Subcutaneous abdominal adipose tissue (tissue), 5 donors: ENCODE results near the gene RPL10.

Experiments used
- H3K27ac ChIP-seq: one replicate; pipeline ENCODE4 v1.7.0; 2013; ENCODE audit warnings: low read depth, mild to moderate bottlenecking, inconsistent platforms, low read length, moderate library complexity
- H3K27me3 ChIP-seq, 5 donors: one replicate each; pipeline ENCODE4 v1.7.0; 2013; ENCODE audit warnings: low read length in 5 of 5, inconsistent platforms in 1 of 5; ENCODE audit not compliant: control insufficient read depth in 5 of 5, insufficient read depth in 4 of 5
- H3K36me3 ChIP-seq, 5 donors: one replicate each; pipeline ENCODE4 v1.7.0; 2013; ENCODE audit warnings: low read length in 5 of 5; ENCODE audit not compliant: control insufficient read depth in 5 of 5, insufficient read depth in 5 of 5
- H3K4me1 ChIP-seq, 5 donors: one replicate each; pipeline ENCODE4 v1.7.0; 2013; ENCODE audit warnings: low read length in 5 of 5, mild to moderate bottlenecking in 3 of 5, moderate library complexity in 1 of 5; ENCODE audit not compliant: control insufficient read depth in 5 of 5, insufficient read depth in 5 of 5
- H3K4me3 ChIP-seq, 5 donors: one replicate each; pipeline ENCODE4 v1.7.0; 2013; ENCODE audit warnings: low read length in 5 of 5, low read depth in 1 of 5
- H3K9ac ChIP-seq, 5 donors: one replicate each; pipeline ENCODE4 v1.7.0; 2013; ENCODE audit warnings: low read length in 5 of 5, mild to moderate bottlenecking in 4 of 5, moderate library complexity in 3 of 5
- H3K9me3 ChIP-seq, 5 donors: one replicate each; pipeline ENCODE4 v1.7.0; 2013; ENCODE audit warnings: low read length in 5 of 5; ENCODE audit not compliant: control insufficient read depth in 5 of 5
- donor health status: healthy.
- donor health status: healthy.
- donor health status: healthy.
- donor health status: healthy.
- donor health status: healthy.

RPL10 gene

DNA sequence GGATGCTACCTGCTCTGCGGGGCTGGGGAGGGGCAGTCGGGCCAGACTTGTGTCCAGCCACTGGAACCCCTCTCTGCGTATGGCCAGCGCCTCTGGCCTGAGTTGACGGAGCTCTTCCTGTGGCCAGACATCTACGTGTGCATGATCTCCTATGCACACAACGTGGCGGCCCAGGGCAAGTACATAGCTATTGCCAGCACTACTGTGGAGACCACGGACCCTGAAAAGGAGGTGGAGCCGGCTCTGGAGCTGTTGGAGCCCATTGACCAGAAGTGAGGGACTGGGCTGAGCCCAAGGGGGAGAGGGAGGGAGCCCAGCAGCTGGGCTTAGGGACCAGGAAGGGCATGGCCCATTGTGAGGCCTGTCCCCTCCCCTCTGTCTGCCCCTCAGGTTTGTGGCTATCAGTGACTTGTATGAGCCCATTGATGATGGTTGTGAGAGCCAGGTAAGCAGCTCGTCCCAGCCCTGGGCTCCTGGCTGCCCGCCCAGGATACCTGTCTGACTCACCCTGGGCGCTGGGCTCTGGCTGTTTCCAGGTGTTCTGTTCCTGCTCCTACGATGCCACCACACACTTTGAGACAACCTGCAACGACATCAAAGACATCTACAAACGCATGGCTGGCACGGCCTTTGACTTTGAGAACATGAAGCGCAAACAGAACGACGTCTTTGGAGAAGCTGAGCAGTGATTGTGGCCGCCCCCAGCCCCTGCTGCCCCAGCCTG lies 44.0 kb downstream of the RPL10 start:
- Histone ChIP-seq H3K4me3 (no peak overlapping the region), H3K9ac (no peak overlapping the region), H3K27ac (no peak overlapping the region), H3K36me3 (peaks cover 0 to 48% (median 23%) of the 10 kb centered on the region in 5 donors), H3K9me3 (no peaks in the 10 kb centered on the region), H3K27me3 (peaks cover 0 to 10% (median 5%) of the 10 kb centered on the region in 5 donors), H3K4me1 (peaks cover 1 to 43% (median 32%) of the 10 kb centered on the region in 5 donors)

DNA sequence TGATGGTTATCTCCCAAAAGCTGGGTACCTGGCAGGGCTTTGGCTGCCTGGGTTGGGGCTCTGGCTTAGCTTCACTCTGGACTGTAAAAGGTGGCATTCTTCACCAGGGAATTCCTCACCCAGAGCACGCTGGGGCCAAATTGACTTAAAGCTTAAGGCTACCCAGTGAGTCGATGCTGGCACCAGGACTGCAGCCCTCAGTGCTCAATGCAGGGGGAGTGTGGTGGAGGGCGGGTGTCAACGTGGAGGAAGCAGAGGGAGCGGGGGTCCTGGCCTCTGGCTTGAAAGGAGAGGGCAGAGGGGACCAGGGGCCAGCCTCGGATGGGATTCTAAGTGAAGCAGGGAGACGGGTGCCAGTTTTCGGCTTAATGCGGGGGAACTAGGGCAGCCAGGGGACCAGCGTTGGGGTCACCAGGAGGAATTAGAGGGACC lies 45.3 kb downstream of the RPL10 start:
- Histone ChIP-seq H3K9ac (peak overlapping the region in 3 of 5 donors; percentile 4 to 53 (median 43)), H3K4me3 (peak overlapping the region; percentile 2 to 56 (median 44)), H3K27ac (no peak overlapping the region), H3K27me3 (peaks cover 0 to 10% (median 4%) of the 10 kb centered on the region in 5 donors), H3K9me3 (no peaks in the 10 kb centered on the region), H3K36me3 (peaks cover 0 to 60% (median 30%) of the 10 kb centered on the region in 5 donors), H3K4me1 (peaks cover 0 to 33% (median 22%) of the 10 kb centered on the region in 5 donors)

- peak within 1 kb of the TSS; percentile 43 to 72 (median 61) for H3K4me3 ChIP-seq
- H3K4me1 ChIP-seq: peaks cover 0 to 26% (median 18%) of the 10 kb centered on the region in 5 donors
- peak within 1 kb of the TSS; percentile 57 for H3K27ac ChIP-seq
- peaks cover 0 to 10% (median 4%) of the 10 kb centered on the region in 5 donors for H3K27me3 ChIP-seq
- H3K36me3 ChIP-seq: peaks cover 0 to 62% (median 33%) of the 10 kb centered on the region in 5 donors
- peak within 1 kb of the TSS in 4 of 5 donors; percentile 48 to 78 (median 70) for H3K9ac ChIP-seq
- no peaks in the 10 kb centered on the region for H3K9me3 ChIP-seq
These were observed 46.0 kb downstream of the RPL10 start, which contains the start of gene FAM50A for GRCh38 chrX:154443992-154444754. Gene FAM50A (plus strand): TSS chrX:154444141. CDS start chrX:154444236, 95 bp downstream.

DNA sequence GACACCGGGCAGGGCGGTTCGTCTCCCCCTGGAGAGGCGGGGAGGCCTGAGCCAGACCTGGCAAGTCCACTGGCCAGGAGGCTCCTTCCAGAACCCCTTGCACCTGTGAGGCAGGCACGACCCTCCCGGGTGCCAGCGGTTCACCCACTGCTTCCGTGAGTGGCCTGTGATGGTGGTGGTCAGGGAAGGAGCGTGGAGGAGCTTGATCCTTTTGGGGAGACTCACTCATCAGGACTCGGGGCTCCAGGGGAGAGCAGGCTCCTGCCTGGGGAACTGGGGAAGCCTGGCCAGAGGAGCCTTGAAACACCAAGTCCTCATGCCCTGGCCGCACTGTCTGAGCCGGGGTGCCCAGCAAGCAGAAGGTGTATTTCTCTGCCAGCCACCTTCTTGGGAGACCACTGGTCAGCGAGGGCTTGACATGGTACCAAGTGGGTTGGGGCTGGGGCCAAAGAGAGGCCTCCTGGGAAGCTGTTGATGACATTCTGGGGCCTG lies 46.6 kb downstream of the RPL10 start:
- peaks cover 0 to 26% (median 18%) of the 10 kb centered on the region in 5 donors for H3K4me1 ChIP-seq
- no peaks in the 10 kb centered on the region for H3K9me3 ChIP-seq
- peak overlapping the region; percentile 36 to 72 (median 61) for H3K4me3 ChIP-seq
- peak overlapping the region; percentile 57 for H3K27ac ChIP-seq
- H3K9ac ChIP-seq: peak overlapping the region in 4 of 5 donors; percentile 48 to 78 (median 70)
- H3K36me3 ChIP-seq: peaks cover 0 to 64% (median 39%) of the 10 kb centered on the region in 5 donors
- peaks cover 0 to 13% (median 4%) of the 10 kb centered on the region in 5 donors for H3K27me3 ChIP-seq

DNA sequence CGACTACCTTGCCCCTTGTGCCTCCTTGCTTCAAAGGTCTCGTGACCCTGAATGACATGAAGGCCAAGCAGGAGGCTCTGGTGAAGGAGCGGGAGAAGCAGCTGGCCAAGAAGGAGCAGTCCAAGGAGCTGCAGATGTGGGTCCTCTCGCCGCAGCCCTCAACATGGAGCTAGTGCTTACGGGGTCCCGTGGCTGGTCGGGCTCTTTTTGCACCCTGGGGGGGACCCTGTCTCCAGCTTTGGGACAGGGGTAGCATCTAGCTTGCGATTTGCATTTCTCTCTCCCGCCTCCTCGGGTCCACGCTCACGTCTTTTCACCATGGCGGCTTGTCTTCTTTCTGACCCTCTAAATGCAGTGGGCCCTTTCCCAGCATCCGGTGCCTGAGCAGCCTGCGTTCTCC lies 47.6 kb downstream of the RPL10 start:
- Histone ChIP-seq H3K4me3 (no peak overlapping the region), H3K36me3 (peaks cover 0 to 66% (median 40%) of the 10 kb centered on the region in 5 donors), H3K27ac (no peak overlapping the region)

DNA sequence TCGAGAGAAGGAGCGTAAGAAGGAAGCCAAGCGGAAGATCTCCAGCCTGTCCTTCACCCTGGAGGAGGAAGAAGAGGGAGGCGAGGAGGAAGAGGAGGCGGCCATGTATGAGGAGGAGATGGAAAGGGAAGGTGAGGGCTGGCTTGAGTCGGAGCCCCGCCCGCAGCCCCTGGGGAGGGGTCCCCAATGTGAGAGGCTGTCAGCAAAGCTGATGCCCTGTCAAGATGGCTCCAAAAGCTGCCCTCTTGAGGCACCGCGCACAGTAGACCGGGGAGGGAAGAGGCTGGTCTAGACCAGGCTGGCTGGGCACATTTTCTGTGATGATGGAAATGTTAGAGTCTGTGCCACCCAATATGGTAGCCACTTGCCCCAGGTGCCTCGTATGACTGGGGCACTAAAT lies 48.3 kb downstream of the RPL10 start:
- Histone ChIP-seq H3K4me1 (peaks cover 0 to 26% (median 18%) of the 10 kb centered on the region in 5 donors), H3K27me3 (peaks cover 3 to 13% (median 7%) of the 10 kb centered on the region in 5 donors), H3K4me3 (no peak overlapping the region)

More for the DNA sequence above, 47.6 kb downstream of the RPL10 start:
- Histone ChIP-seq H3K9ac (no peak overlapping the region), H3K4me1 (peaks cover 0 to 26% (median 18%) of the 10 kb centered on the region in 5 donors), H3K9me3 (no peaks in the 10 kb centered on the region), H3K27me3 (peaks cover 0 to 13% (median 7%) of the 10 kb centered on the region in 5 donors)

DNA sequence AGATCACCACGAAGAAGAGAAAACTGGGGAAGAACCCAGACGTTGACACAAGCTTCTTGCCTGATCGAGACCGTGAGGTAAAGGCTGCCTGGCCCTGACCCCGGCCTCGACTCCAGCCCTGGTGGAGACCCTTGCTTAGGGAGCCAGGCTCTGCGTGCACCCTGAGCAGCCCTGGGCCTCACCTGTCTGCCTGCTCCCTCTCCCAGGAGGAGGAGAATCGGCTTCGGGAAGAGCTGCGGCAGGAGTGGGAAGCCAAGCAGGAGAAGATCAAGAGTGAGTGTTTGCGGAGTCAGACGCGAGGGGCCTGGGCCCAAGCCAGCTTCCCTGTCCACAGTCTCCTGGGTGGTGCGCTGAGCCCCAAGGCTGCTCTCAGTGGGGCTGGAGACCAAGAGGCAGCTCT lies 50.3 kb downstream of the RPL10 start:
- no peak overlapping the region for H3K27ac ChIP-seq
- H3K9ac ChIP-seq: no peak overlapping the region
- peaks cover 0 to 58% (median 35%) of the 10 kb centered on the region in 5 donors for H3K36me3 ChIP-seq
- H3K4me3 ChIP-seq: no peak overlapping the region
- peaks cover 0 to 23% (median 16%) of the 10 kb centered on the region in 5 donors for H3K4me1 ChIP-seq
- no peaks in the 10 kb centered on the region for H3K9me3 ChIP-seq
- peaks cover 3 to 13% (median 7%) of the 10 kb centered on the region in 5 donors for H3K27me3 ChIP-seq

More for the DNA sequence above, 48.3 kb downstream of the RPL10 start:
- Histone ChIP-seq H3K9ac (no peak overlapping the region), H3K27ac (no peak overlapping the region), H3K36me3 (peaks cover 0 to 66% (median 40%) of the 10 kb centered on the region in 5 donors), H3K9me3 (no peaks in the 10 kb centered on the region)

- H3K36me3 ChIP-seq: peaks cover 0 to 58% (median 35%) of the 10 kb centered on the region in 5 donors
These were observed 51.4 kb downstream of the RPL10 start for GRCh38 chrX:154449618-154450017.

DNA sequence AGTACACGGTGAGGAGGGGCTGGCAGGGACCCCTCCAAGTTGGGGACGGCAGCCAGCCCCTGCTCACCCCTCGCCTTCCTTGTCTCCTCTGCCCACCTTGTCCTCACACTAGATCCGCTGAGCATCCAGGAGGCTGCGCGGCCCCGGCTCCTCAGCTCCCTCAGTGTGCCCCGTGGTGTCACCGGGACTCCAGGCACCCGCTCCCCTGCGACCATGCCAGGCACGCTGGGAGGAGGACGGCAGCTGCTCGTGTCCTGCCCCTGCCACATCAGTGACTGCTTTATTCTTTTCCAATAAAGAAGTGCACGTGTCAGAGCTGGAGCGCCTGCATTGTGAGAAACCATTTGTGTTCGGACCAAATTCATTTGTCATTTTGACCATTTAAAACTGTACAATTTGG lies 52.1 kb downstream of the RPL10 start:
- H3K27me3 ChIP-seq: peaks cover 3 to 11% (median 8%) of the 10 kb centered on the region in 5 donors
- H3K27ac ChIP-seq: no peak overlapping the region
- no peak overlapping the region for H3K4me3 ChIP-seq
- H3K4me1 ChIP-seq: peaks cover 0 to 11% (median 3%) of the 10 kb centered on the region in 5 donors
- H3K9ac ChIP-seq: no peak overlapping the region
- H3K9me3 ChIP-seq: no peaks in the 10 kb centered on the region
- peaks cover 0 to 58% (median 35%) of the 10 kb centered on the region in 5 donors for H3K36me3 ChIP-seq

More at GRCh38 chrX:154449618-154450017, 51.4 kb downstream of the RPL10 start:
- Histone ChIP-seq H3K9me3 (no peaks in the 10 kb centered on the region), H3K4me1 (peaks cover 0 to 18% (median 10%) of the 10 kb centered on the region in 5 donors), H3K27me3 (peaks cover 3 to 12% (median 10%) of the 10 kb centered on the region in 5 donors), H3K9ac (no peak overlapping the region), H3K4me3 (no peak overlapping the region), H3K27ac (no peak overlapping the region)
